ENCODE data around the gene TAOK1.

- no peak for TF ChIP-seq GATA2 (IDR thresholded peaks at IDR 0.05; ENCODE audit: low read depth, low read length)
- no peak for TF ChIP-seq GATA3 (IDR thresholded peaks at IDR 0.05; ENCODE audit: low read depth, low read length)
Observed at GRCh38 chr17:29412780-29413565, 22.8 kb downstream of the TAOK1 start.

Data from SH-SY5Y (cell line).